GM20000 (cell line): ENCODE data around the gene APELA.

ENCODE experiments used
- DNase-seq: peaks from one replicate; pipeline ENCODE4 v3.0.0; 2012; ENCODE audit warnings: low spot score
- CTCF ChIP-seq: IDR thresholded peaks from 2 replicates; pipeline ENCODE4 v1.5.1; 2012; ENCODE audit warnings: mild to moderate bottlenecking, control low read depth; ENCODE audit errors: extremely low read depth, missing control alignments

The APELA gene

GRCh38 chr4:164937576-164938270 is 60.7 kb downstream of the APELA start:
- peak; percentile 19 for DNase-seq
- TF ChIP-seq CTCF, result peak; percentile 51

- TF ChIP-seq CTCF, result no peak
These were observed 66.2 kb downstream of the APELA start for GRCh38 chr4:164943192-164943591.

GRCh38 chr4:164945146-164945545 is 68.2 kb downstream of the APELA start:
- no peak for TF ChIP-seq CTCF
- DNase-seq, result no peak

More at GRCh38 chr4:164943192-164943591, 66.2 kb downstream of the APELA start:
- no peak for DNase-seq

- no peak for DNase-seq
- no peak for TF ChIP-seq CTCF
These were observed 69.8 kb downstream of the APELA start for GRCh38 chr4:164946810-164947209.
